ENCODE results near the gene AP3S2.
A peak's percentile ranks its signal among the peaks of the same experiment; 100 is the strongest.
"Not testable (repeated sequence)": the region's sequence is repeated elsewhere in the genome, so short reads cannot be mapped to it uniquely, and the experiment has no call there.

The AP3S2 gene

DNA sequence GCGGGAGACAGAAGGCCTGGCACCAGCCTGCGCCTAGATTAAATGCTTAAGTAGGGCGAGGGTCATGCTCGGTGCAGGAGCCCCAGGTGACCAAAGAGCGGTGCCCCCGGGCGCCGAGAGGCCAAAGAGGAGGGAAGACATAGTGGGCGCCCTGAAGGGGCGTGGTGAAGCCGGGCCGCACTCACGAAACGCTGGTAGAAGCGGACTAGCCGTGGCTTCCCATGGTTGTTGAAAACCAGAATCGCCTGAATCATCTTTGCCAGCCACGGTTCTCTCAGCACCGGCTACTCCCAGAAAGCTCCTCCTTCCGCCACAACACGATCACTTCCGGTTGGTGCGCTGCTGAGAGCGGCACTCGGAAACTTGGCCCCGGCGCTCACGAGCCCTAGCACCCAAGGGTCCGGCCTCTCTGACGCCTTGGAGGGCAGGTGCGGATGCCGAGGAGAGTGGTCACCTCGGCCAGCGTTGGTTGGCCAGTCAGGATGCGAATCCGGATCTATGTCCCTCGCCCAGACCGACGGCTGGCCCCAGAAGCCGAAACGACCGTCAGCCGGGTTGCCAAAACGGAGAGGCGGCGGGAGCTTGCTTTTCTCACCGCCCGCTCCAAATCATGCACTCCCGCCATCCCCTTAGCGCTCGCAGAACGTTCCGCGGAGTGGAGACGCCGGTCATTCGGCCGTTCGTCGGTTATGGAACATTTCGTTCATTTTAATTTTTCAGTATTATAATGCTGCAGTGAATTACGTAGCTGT lies at the start of gene AP3S2:
AP3S2 (minus strand) TSS at position 299 of the 752 bp plus-strand sequence; CDS start at position 254, 45 bp downstream.
- peak; percentile 70 to 88 (median 78) for DNase-seq

DNA sequence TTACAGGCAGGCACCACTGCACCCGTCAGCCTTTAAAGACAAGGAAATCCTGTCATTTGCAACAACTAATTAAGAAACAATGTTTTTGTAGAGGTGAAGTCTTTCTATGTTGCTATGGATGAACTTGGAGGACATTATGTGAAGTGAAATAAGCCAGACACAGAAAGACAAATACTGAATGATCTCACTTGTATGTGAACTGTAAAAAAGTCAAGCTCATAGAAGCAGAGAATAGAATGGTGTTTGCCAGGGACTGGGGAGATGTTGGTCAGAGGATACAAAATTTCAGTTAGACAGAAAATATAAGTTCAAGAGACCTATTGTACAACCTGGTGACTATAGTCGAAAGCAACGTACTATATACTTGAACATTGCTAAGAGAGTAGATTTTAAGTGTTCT lies 46.1 kb upstream of the AP3S2 start:
- no peak for DNase-seq

- not testable (repeated sequence) for DNase-seq
These were observed 45.6 kb upstream of the AP3S2 start for GRCh38 chr15:89939377-89939776.

DNA sequence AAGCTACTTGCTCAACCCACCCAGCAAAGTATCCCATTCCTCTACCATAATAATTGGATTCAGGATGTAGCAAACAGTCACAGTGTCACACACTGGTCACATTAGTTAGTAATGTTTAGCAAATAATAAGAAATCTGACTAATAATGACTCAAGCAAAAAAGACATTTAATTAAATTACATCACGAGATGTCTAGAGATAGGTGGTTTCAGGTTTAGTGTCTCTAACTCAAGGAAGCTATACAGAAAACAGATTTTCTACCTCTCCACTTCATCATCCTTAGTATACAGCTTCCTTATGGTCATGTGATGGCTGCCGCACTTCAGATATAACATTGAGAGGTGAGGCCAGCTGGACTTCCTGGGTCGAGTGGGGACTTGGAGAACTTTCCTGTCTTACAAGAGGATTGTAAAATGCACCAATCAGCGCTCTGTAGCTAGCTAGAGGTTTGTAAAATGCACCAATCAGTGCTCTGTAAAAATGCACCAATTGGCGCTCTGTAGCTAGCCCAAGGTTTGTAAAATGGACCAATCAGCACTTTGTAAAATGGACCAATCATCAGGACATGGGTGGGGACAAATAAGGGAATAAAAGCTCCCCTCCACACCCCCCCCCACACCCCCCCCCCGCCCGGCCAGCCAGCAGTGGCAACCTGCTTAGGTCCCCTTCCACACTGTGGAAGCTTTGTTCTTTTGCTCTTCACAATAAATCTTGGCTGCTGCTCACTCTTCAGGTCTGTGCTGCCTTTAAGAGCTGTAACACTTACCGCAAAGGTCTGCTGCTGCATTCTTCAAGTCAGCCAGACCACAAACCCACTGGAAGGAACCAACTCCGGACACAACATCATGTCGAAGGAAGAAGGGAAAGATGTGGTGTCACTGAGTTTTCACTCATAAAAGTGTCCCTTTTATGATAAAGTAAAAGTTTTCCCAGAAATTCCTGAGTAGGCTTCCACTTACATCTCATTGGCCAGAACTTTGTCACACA lies 43.9 kb upstream of the AP3S2 start:
- DNase-seq: no peak

GRCh38 chr15:89936786-89937265 lies 43.0 kb upstream of the AP3S2 start:
- DNase-seq: no peak

DNA sequence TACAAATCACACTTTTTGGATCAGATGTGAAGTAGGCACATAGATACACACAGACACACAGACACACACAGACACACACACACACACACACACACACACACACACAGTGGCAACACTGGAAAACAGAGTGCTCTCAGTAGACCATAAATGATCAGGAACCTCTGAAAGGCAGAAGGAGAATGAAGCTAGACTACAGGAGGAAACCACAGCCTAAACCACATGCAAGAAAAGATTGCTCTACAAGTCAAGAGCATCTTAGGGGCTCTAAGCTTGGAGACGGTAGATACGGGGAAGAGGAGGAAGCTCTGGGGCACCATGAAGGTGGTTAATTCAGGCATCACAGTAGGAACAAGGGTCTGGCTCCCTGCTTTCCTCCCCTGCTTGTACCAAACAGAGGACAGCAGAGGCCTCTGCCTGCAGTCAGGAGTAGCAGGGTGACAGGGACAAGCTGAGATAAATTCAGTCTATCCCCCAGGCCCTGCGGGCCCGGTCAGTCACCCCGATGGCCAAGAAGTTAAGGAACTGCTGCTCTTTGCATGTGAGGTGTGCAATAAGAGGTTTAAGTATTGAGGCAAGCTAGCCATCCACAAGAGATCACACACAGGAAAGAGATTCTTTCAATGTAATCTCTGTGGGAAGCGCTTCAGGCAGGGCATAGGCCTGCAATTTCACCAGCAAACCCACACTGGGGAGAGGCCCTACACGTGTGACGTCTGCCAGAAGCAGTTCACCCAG lies 42.4 kb upstream of the AP3S2 start:
- DNase-seq: peak in 3 of 6 experiments; percentile 18 to 49 (median 44)

DNA sequence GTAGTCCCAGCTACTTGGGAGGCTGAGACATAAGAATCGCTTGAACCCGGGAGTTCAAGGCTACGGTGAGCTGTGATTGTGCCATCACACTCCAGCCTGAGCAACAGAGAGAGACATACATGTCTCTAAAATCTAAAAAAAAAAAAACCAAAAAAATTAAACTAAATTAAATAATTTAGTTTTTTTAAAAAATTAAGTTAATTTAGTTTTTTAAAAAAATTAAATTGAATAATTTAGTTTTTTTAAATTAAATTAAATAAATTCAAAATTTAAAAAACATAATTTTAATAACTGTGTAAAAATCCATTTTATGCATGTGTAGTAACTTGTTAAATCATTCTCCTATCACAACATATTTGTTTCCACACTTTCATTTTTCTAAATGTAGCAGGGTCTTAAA lies 39.1 kb upstream of the AP3S2 start:
- no peak for DNase-seq

GRCh38 chr15:89928421-89928820 lies 34.6 kb upstream of the AP3S2 start:
- no peak for DNase-seq

- DNase-seq: no peak
These were observed 32.4 kb upstream of the AP3S2 start for GRCh38 chr15:89926158-89926557.

GRCh38 chr15:89917442-89918101 lies 23.8 kb upstream of the AP3S2 start:
- no peak for DNase-seq

DNA sequence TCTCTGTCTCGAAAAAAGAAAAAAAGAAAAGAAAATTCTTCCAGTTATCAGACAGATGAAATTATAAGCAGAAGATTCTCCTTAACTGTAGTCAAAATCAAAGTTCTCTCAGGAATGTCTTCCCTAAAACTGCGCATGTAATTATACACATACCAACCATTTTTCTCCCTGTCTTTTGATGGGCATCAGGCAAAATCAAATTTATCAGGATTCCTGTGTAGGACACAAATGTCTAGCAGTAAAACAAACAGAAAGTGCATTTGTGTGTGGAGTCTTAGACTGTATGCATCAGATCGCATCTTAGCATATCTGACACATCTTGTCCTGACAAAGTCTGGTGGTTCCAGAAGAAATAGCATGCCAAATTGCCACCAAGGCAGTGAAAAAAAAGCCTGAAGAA lies 22.9 kb upstream of the AP3S2 start:
- DNase-seq: no peak

- peak in 1 of 6 experiments; percentile 30 for DNase-seq
These were observed 19.0 kb upstream of the AP3S2 start, which contains the start of gene ARPIN for GRCh38 chr15:89912674-89913396. Gene ARPIN (minus strand): TSS chr15:89912952. CDS start chr15:89912835, 117 bp downstream.

GRCh38 chr15:89912145-89912673 lies 18.4 kb upstream of the AP3S2 start:
- peak in 1 of 6 experiments; percentile 30 for DNase-seq

DNA sequence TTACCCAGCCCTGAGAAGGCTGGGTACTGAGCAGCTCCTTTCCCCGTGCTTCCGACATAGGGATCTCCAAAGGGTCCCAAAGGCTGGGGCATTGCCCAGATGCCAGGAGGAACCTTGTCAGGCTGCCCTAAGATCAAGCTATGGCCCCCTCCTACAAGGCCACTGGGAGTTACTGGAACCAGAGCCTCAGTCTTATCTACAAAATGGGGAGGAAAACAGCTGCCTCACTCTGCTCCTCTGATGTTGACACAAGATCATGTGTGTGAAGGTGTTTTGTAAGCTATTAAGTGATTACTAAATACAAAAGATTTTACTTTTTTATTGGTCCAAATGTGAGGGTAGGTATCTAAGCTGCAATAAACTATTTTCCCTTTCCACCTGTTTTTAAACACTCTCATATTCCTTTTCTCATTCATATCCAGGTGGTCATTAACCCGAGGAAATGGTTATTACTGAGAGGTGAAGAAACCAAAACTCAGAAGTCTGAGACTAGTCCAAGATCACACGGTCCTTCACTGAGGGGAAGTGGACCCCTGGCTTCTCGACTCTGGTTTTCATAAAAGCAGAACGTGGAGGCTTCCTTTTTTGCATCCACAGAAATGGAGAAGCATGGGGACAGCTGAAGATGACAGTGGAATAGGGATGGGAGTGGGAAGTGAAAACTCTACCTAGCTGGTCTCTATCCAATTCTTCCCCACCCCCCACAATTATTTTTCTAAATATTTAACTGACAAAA lies 17.3 kb upstream of the AP3S2 start:
- no peak for DNase-seq

GRCh38 chr15:89909611-89910010 lies 15.8 kb upstream of the AP3S2 start:
- no peak for DNase-seq

- no peak for DNase-seq
These were observed 14.4 kb upstream of the AP3S2 start for GRCh38 chr15:89908226-89908625.

GRCh38 chr15:89907289-89907688 lies 13.5 kb upstream of the AP3S2 start:
- DNase-seq: no peak

DNA sequence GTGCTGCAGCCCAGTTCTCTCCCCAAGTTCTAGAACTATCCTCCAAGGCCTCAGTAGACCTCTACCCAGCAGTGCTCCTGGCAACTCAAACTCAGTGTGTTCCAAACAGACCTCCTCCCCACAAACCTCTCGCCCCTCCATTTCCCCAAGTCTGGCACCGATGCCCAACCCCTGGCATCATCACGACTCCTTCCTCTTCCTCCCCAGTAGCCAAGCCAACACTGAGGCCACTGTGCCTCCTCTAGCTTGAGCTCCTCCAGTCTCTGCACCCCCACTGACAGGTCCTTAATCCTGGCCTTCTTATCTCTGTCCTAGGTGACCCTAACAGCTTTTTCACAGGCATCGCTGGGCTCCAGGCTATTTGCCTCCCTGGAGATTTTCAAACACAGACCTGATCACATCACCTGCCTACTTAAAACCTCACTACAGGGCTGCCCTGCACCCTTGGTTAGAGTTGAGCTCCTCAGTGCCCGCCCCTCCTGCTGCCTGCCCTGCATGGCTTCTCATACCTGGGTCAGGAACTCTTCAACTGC lies 12.1 kb upstream of the AP3S2 start:
- no peak for DNase-seq

GRCh38 chr15:89904519-89904918 lies 10.7 kb upstream of the AP3S2 start:
- no peak for DNase-seq

- DNase-seq: no peak
These were observed 10.0 kb upstream of the AP3S2 start for GRCh38 chr15:89903858-89904130.
